GM19193 (cell line): ENCODE measurements around the gene ZKSCAN2.

Source experiments
- POLR2A ChIP-seq: IDR thresholded peaks from 4 replicates; pipeline ENCODE4 v1.6.1; 2011; ENCODE audit not compliant: insufficient read depth, insufficient read length; ENCODE audit errors: extremely low read depth

ZKSCAN2 gene

GRCh38 chr16:25198021-25198420 is 59.6 kb downstream of the ZKSCAN2 start:
- no peak for TF ChIP-seq POLR2A

GRCh38 chr16:25194273-25194878 is 63.3 kb downstream of the ZKSCAN2 start:
- TF ChIP-seq POLR2A, result no peak

- no peak for TF ChIP-seq POLR2A
These were observed 65.5 kb downstream of the ZKSCAN2 start for GRCh38 chr16:25192096-25192495.

DNA sequence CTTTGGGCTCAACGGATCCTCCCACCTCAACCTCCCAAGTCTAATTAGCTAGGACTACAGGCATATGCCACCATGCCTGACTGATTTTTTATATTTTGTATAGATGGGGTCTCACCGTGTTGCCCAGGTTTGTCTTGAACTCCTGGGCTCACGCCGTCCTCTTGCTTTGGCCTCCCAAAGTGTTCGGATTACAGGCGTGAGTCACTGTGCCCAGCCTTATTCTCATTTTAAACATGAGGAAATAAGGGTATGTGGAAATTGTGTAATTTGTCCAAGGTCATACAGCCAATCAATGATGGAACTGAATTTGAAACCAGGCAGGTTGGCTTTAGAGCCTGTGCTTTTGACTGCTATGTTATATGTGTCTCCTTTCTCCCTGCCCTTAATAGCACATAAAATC is 68.3 kb downstream of the ZKSCAN2 start:
- TF ChIP-seq POLR2A, result no peak

- no peak for TF ChIP-seq POLR2A
These were observed 70.2 kb downstream of the ZKSCAN2 start for GRCh38 chr16:25187491-25187795.
